Ureter (tissue), 1 donor: ENCODE results near the gene TNFSF15. TPM values are rescaled to one million over a fixed set of nuclear protein-coding genes. Genes with fewer than 3 reads are reported as not detected.

Source experiments
- DNase-seq: peaks from one replicate; pipeline ENCODE4 v3.0.0-alpha.2; 2020; ENCODE audit warnings: low spot score
- total RNA-seq: library from RNA; stranded (reverse); gene quantifications from one replicate; pipeline ENCODE4 v1.2.4, GENCODE V29; 2023
- donor health status: DM: yes; HTN: yes; CAD: no.

The TNFSF15 gene
- total RNA-seq, 1 donor from 2014 or later: 16.2 TPM

- DNase-seq: no peak
Observed at GRCh38 chr9:114825126-114825795, 19.4 kb upstream of the TNFSF15 start.

GRCh38 chr9:114824110-114824509 is 18.3 kb upstream of the TNFSF15 start:
- no peak for DNase-seq

- no peak for DNase-seq
Observed at GRCh38 chr9:114823441-114823840, 17.6 kb upstream of the TNFSF15 start.

GRCh38 chr9:114822708-114823107 is 16.9 kb upstream of the TNFSF15 start:
- no peak for DNase-seq

GRCh38 chr9:114820776-114821501 is 15.1 kb upstream of the TNFSF15 start:
- no peak for DNase-seq

GRCh38 chr9:114818178-114818577 is 12.3 kb upstream of the TNFSF15 start:
- DNase-seq: no peak

GRCh38 chr9:114813717-114814418 is 8.0 kb upstream of the TNFSF15 start:
- no peak for DNase-seq

- no peak for DNase-seq
Observed at GRCh38 chr9:114811966-114812636, 6.3 kb upstream of the TNFSF15 start.

GRCh38 chr9:114811301-114811700 is 5.5 kb upstream of the TNFSF15 start:
- no peak for DNase-seq

- no peak for DNase-seq
Observed at GRCh38 chr9:114810614-114811013, 4.8 kb upstream of the TNFSF15 start.

- DNase-seq: no peak
Observed at GRCh38 chr9:114806526-114806900, 674 bp upstream of the TNFSF15 start.

GRCh38 chr9:114804505-114804904 is 1.3 kb downstream of the TNFSF15 start:
- peak; percentile 65 for DNase-seq

GRCh38 chr9:114803479-114804265 is 2.2 kb downstream of the TNFSF15 start:
- no peak for DNase-seq

- no peak for DNase-seq
Observed at GRCh38 chr9:114799925-114800324, 5.9 kb downstream of the TNFSF15 start.

GRCh38 chr9:114799441-114799840 is 6.4 kb downstream of the TNFSF15 start:
- DNase-seq: no peak

- no peak for DNase-seq
Observed at GRCh38 chr9:114798780-114799427, 6.9 kb downstream of the TNFSF15 start.

GRCh38 chr9:114798101-114798500 is 7.7 kb downstream of the TNFSF15 start:
- no peak for DNase-seq

- no peak for DNase-seq
Observed at GRCh38 chr9:114792396-114792795, 13.4 kb downstream of the TNFSF15 start.

GRCh38 chr9:114791736-114792135 is 14.1 kb downstream of the TNFSF15 start:
- no peak for DNase-seq

GRCh38 chr9:114791312-114791711 is 14.5 kb downstream of the TNFSF15 start:
- no peak for DNase-seq

GRCh38 chr9:114790521-114790920 is 15.3 kb downstream of the TNFSF15 start:
- DNase-seq: no peak
